Body of pancreas (tissue), 4 donors: ENCODE measurements around the gene ZNF562. TPM values are rescaled to one million over a fixed set of nuclear protein-coding genes. Genes with fewer than 3 reads are reported as not detected.
"Not testable (repeated sequence)": the region's sequence is repeated elsewhere in the genome, so short reads cannot be mapped to it uniquely, and the experiment has no call there.

Experiments
- ATAC-seq: fragments of 150-250 bp; one replicate; pipeline ENCODE4 v1.9.1; 2016
- DNase-seq, 4 donors: peaks; one replicate each; pipeline ENCODE4 v3.0.0-alpha.2; 2019
- H3K27ac ChIP-seq, 4 donors: fragments of 200-600 bp; sonication (generic); 1 replicate in 3 of 4; 2 replicates in 1 of 4; pipeline versions ENCODE4 v1.5.1 to v1.6.1; 2016 to 2019; ENCODE audit warnings: mild to moderate bottlenecking in 1 of 4, mixed read lengths in 1 of 4, moderate library complexity in 1 of 4
- H3K27me3 ChIP-seq, 2 donors: fragments of 200-600 bp; sonication (generic); one replicate each; pipeline ENCODE4 v1.6.0; 2016; ENCODE audit warnings: mild to moderate bottlenecking in 1 of 2
- H3K36me3 ChIP-seq, 2 donors: fragments of 200-600 bp; sonication (generic); replicated peaks in 1 of 2; 2 replicates each; pipeline ENCODE4 v1.5.1; 2016; ENCODE audit warnings: low read depth in 2 of 2; ENCODE audit not compliant: insufficient read depth in 1 of 2
- H3K4me1 ChIP-seq: fragments of 200-600 bp; sonication (generic); one replicate; pipeline ENCODE4 v1.6.0; 2016
- H3K4me3 ChIP-seq, 2 donors: fragments of 200-600 bp; sonication (generic); 1 replicate in 1 of 2; 2 replicates in 1 of 2; pipeline ENCODE4 v1.5.1; 2016 to 2019
- H3K9me3 ChIP-seq, 3 donors: fragments of 200-600 bp; sonication (generic); 1 replicate in 2 of 3; 2 replicates in 1 of 3; pipeline ENCODE4 v1.5.1; 2016
- CTCF ChIP-seq, 7 experiments: fragments of 450-650 bp in 4 of 7; fragments of 200-600 bp in 3 of 7; sonication (generic) in 3 of 7; IDR thresholded peaks; one replicate each; pipeline ENCODE4 v1.5.1; 2016 to 2019; ENCODE audit warnings: antibody characterized with exemption in 7 of 7
- POLR2A ChIP-seq, 3 donors: fragments of 450-650 bp; IDR thresholded peaks; one replicate each; pipeline ENCODE4 v1.6.1; 2016; ENCODE audit warnings: antibody characterized with exemption in 3 of 3, mild to moderate bottlenecking in 2 of 3
- WGBS, 2 donors: methylation state at CpG; one replicate each; pipeline ENCODE4 v1.1.5; 2017; 5-methylcytosine and 5-hydroxymethylcytosine counted together
- intact Hi-C: fragments of 100-400 bp; cut with DNase I; formaldehyde crosslinking; loops from one replicate; pipeline ENCODE4 v1.15.1; 2023
- total RNA-seq, 2 donors: library from RNA; depleted of rRNA; stranded (reverse); fragments of >200 nt; gene quantifications; one replicate each; pipeline ENCODE4 v1.1.0, GENCODE V29; 2016

The ZNF562 gene
- total RNA-seq, 2 donors from 2014 or later, result 9.1 to 18.1 TPM

- DNase-seq (no peak), ATAC-seq (no peak)
- WGBS, 2 donors, result 88 to 89% methylated on average over 2 of the region's 2 CpGs
- intact Hi-C loops, result no loop called here
- TF ChIP-seq POLR2A (IDR thresholded peaks at IDR 0.05), result no peak
- no peak for TF ChIP-seq CTCF (IDR thresholded peaks at IDR 0.05)
- Histone ChIP-seq H3K4me1 (no peaks in the 10 kb centered on the region), H3K27ac (no peak overlapping the region), H3K36me3 (peaks cover 26 to 28% of the 10 kb centered on the region in 2 donors), H3K4me3 (no peak overlapping the region), H3K9me3 (peaks cover 0 to 16% (median 0%) of the 10 kb centered on the region in 3 donors), H3K27me3 (no peaks in the 10 kb centered on the region)
Observed at GRCh38 chr19:9658769-9659168, 16.1 kb downstream of the ZNF562 start.

GRCh38 chr19:9653066-9653555 lies 21.8 kb downstream of the ZNF562 start:
- Histone ChIP-seq H3K9me3 (peaks cover 0 to 43% (median 0%) of the 10 kb centered on the region in 3 donors), H3K36me3 (peaks cover 39 to 46% of the 10 kb centered on the region in 2 donors)
- H3K4me1 ChIP-seq, H3K4me3 ChIP-seq, H3K27ac ChIP-seq, intact Hi-C loops, DNase-seq, ATAC-seq, H3K27me3 ChIP-seq: not testable (repeated sequence)
- WGBS, 2 donors, result 92 to 98% methylated on average over 5 of the region's 5 CpGs

DNA sequence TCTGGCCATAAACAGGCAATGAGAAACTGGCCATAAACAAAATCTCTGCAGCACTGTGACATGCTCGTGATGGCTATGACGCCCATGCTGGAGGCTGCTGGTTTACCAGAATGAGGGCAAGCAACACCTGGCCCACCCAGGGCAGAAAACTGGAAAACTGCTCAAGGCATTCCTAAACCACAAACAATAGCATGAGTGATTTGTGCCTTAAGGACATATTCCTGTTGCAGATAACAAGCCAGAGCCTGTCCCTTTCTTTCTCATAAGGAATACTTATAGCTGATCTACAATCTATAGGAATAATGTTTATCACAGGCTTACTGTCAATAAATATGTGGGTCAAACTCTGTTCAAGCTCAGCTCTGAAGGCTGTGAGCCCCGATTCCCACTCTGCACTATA lies 23.4 kb downstream of the ZNF562 start:
- H3K36me3 ChIP-seq, result peaks cover 37 to 45% of the 10 kb centered on the region in 2 donors
- WGBS, 2 donors, result 94 to 97% methylated on average over 3 of the region's 3 CpGs
- intact Hi-C loops, H3K4me3 ChIP-seq, H3K27ac ChIP-seq, DNase-seq, H3K27me3 ChIP-seq, H3K4me1 ChIP-seq, ATAC-seq: not testable (repeated sequence)
- peaks cover 0 to 43% (median 0%) of the 10 kb centered on the region in 3 donors for H3K9me3 ChIP-seq

DNA sequence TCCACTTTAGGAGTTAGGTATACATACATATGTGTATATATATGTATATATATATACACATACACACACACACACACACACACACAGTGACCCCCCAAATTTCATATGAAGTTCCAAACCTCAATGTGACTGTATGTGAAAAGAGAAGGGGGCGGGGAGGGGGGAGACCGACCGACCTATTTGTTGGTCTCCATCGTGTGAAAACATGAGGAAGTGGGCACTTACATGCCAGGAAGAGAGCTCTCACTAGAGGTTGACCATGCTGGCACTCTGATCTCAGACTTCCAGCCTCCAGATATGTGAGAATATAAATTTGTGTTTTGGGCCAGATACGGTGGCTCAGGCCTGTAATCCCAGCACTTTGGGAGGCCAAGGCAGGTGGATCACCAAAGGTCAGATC lies 24.6 kb downstream of the ZNF562 start:
- ATAC-seq, result no peak
- Histone ChIP-seq H3K9me3 (peaks cover 0 to 41% (median 0%) of the 10 kb centered on the region in 3 donors), H3K27ac (no peak overlapping the region), H3K36me3 (peaks cover 26 to 36% of the 10 kb centered on the region in 2 donors), H3K27me3 (no peaks in the 10 kb centered on the region), H3K4me1 (no peaks in the 10 kb centered on the region), H3K4me3 (no peak overlapping the region)
- intact Hi-C loops, result no loop called here
- TF ChIP-seq POLR2A (IDR thresholded peaks at IDR 0.05) (no peak), CTCF (IDR thresholded peaks at IDR 0.05) (no peak)
- DNase-seq, result no peak
- WGBS, 2 donors, result 84 to 93% methylated on average over 5 of the region's 5 CpGs

GRCh38 chr19:9645472-9645871 lies 29.4 kb downstream of the ZNF562 start:
- no peak for TF ChIP-seq CTCF (IDR thresholded peaks at IDR 0.05)
- TF ChIP-seq POLR2A (IDR thresholded peaks at IDR 0.05), result no peak
- WGBS, 2 donors, result 88 to 93% methylated on average over 1 of the region's 1 CpG
- Histone ChIP-seq H3K4me1 (no peaks in the 10 kb centered on the region), H3K9me3 (peaks cover 0 to 8% (median 0%) of the 10 kb centered on the region in 3 donors), H3K4me3 (no peak overlapping the region), H3K36me3 (peaks cover 3 to 5% of the 10 kb centered on the region in 2 donors), H3K27ac (no peak overlapping the region), H3K27me3 (no peaks in the 10 kb centered on the region)
- ATAC-seq (no peak), DNase-seq (no peak)
- intact Hi-C loops, result no loop called here

GRCh38 chr19:9644472-9644871 lies 30.4 kb downstream of the ZNF562 start:
- TF ChIP-seq CTCF (IDR thresholded peaks at IDR 0.05) (no peak), POLR2A (IDR thresholded peaks at IDR 0.05) (no peak)
- no peak for ATAC-seq

More at GRCh38 chr19:9644472-9644871, 30.4 kb downstream of the ZNF562 start:
- Histone ChIP-seq H3K27ac (no peak overlapping the region), H3K4me3 (no peak overlapping the region), H3K27me3 (no peaks in the 10 kb centered on the region), H3K36me3 (peaks cover 0 to 3% of the 10 kb centered on the region in 2 donors), H3K4me1 (no peaks in the 10 kb centered on the region), H3K9me3 (peaks cover 0 to 8% (median 0%) of the 10 kb centered on the region in 3 donors)
- intact Hi-C loops, result no loop called here
- no peak for DNase-seq
- WGBS, 2 donors, result 94 to 100% methylated on average over 4 of the region's 4 CpGs
